HepG2 (cell line): Measurements from ENCODE around the gene TUBB2B. TPM values are rescaled to one million over a fixed set of nuclear protein-coding genes. Genes with fewer than 3 reads are reported as not detected.

Source experiments
- FOXC1 ChIP-seq: sonication (generic); formaldehyde crosslinking; IDR thresholded peaks from 2 replicates; pipeline ENCODE4 v1.8.0; 2022; ENCODE audit warnings: mild to moderate bottlenecking, missing genetic modification reagents, borderline replicate concordance
- HNF4G ChIP-seq, 2 experiments: sonication (generic) in 1 of 2; formaldehyde crosslinking in 1 of 2; IDR thresholded peaks; 2 replicates each; pipeline versions ENCODE4 v1.4.0 to v1.6.1; 2011 to 2020; ENCODE audit warnings: borderline replicate concordance in 2 of 2, low read depth in 2 of 2, mild to moderate bottlenecking in 2 of 2, low read length in 1 of 2, missing genetic modification reagents in 1 of 2, moderate library complexity in 1 of 2
- REST ChIP-seq, 2 experiments: IDR thresholded peaks; 2 replicates each; pipeline ENCODE4 v1.6.1; 2011 to 2012; ENCODE audit warnings: low read length in 2 of 2, borderline replicate concordance in 1 of 2, low read depth in 1 of 2, mild to moderate bottlenecking in 1 of 2, moderate library complexity in 1 of 2
- ZEB1 ChIP-seq: IDR thresholded peaks from 2 replicates; pipeline ENCODE4 v1.6.1; 2012; ENCODE audit warnings: mild to moderate bottlenecking, low read depth, inconsistent platforms; ENCODE audit not compliant: insufficient replicate concordance
- ZMYM2 ChIP-seq: sonication (generic); formaldehyde crosslinking; IDR thresholded peaks from 2 replicates; pipeline ENCODE4 v1.8.0; 2022; ENCODE audit warnings: mild to moderate bottlenecking, missing genetic modification reagents
- ZNF124 ChIP-seq: sonication (generic); formaldehyde crosslinking; IDR thresholded peaks from 2 replicates; pipeline ENCODE4 v1.4.0; 2020; ENCODE audit warnings: missing genetic modification reagents
- ZNF781 ChIP-seq: sonication (generic); formaldehyde crosslinking; IDR thresholded peaks from 2 replicates; pipeline ENCODE4 v1.5.1; 2020; ENCODE audit warnings: borderline replicate concordance, mild to moderate bottlenecking, missing genetic modification reagents; ENCODE audit errors: not compliant biosample characterization
- ZNF841 ChIP-seq: sonication (generic); formaldehyde crosslinking; IDR thresholded peaks from 2 replicates; pipeline ENCODE4 v1.8.1; 2023; ENCODE audit warnings: missing genetic modification reagents, borderline replicate concordance
- ZSCAN9 ChIP-seq: IDR thresholded peaks from 2 replicates; pipeline ENCODE4 v1.6.1; 2016; ENCODE audit warnings: borderline replicate concordance
- polyA plus RNA-seq, 8 experiments: library from polyadenylated mRNA; depleted of rRNA in 3 of 8; stranded (reverse) in 7 of 8; unstranded in 1 of 8; fragments of >200 nt; fragmentation: Illumina TruSeq in 4 of 8; extraction: Trizol in 4 of 8; gene quantifications; 2 replicates each; pipeline versions ENCODE4 v1.2.1 to v1.2.3, GENCODE V29; 2011 to 2016; ENCODE audit warnings: low read depth in 4 of 8, missing spikeins in 1 of 8, mixed read lengths in 1 of 8; ENCODE audit not compliant: insufficient read depth in 1 of 8
- total RNA-seq, 5 experiments: library from RNA; depleted of rRNA; stranded (reverse); fragments of >200 nt; fragmentation: Illumina TruSeq; extraction: Trizol; gene quantifications; 2 replicates each; pipeline ENCODE4 v1.2.3, GENCODE V29; 2016; ENCODE audit warnings: low read depth in 1 of 5
- TF ChIP-seq, protein P1 (sequence below): sonication (generic); formaldehyde crosslinking; IDR thresholded peaks from 2 replicates; pipeline ENCODE4 v1.4.0; 2020; ENCODE audit warnings: missing genetic modification reagents
- TF ChIP-seq, protein P2 (sequence below), 2 experiments: sonication (generic) in 1 of 2; formaldehyde crosslinking in 1 of 2; IDR thresholded peaks; 2 replicates each; pipeline versions ENCODE4 v1.4.0 to v1.6.1; 2018 to 2020; ENCODE audit warnings: missing genetic modification reagents in 2 of 2, borderline replicate concordance in 1 of 2, low read depth in 1 of 2, mild to moderate bottlenecking in 1 of 2, missing biosample characterization in 1 of 2
- TF ChIP-seq, protein P3 (sequence below): IDR thresholded peaks from 2 replicates; pipeline ENCODE4 v1.6.1; 2016; ENCODE audit warnings: low read depth

The TUBB2B gene
- total and polyA plus RNA-seq, 2 of the 13 experiments (the other 11 are each of a cell fraction or from before 2014, with no cell fraction given): 10.3 to 23.6 TPM

GRCh38 chr6:3176562-3177355, 50.7 kb downstream of the TUBB2B start (continued):
- TF ChIP-seq ZMYM2 (CRISPR knock-in tag) (no peak), ZNF841 (CRISPR knock-in tag) (no peak), FOXC1 (CRISPR knock-in tag) (no peak), ZEB1 (no peak), ZSCAN9 (CRISPR knock-in tag) (no peak), ZNF781 (CRISPR knock-in tag) (no peak), REST (IDR thresholded peaks at IDR 0.05; ENCODE audit: borderline replicate concordance in 1 of 2, low read depth in 1 of 2, low read length in 2 of 2) (no peak), HNF4G (IDR thresholded peaks at IDR 0.05; ENCODE audit: borderline replicate concordance, low read depth, low read length) (no peak), HNF4G (CRISPR knock-in tag; IDR thresholded peaks at IDR 0.05; ENCODE audit: borderline replicate concordance, low read depth) (no peak), ZNF124 (CRISPR knock-in tag) (no peak)
- TF ChIP-seq, protein P1, sequence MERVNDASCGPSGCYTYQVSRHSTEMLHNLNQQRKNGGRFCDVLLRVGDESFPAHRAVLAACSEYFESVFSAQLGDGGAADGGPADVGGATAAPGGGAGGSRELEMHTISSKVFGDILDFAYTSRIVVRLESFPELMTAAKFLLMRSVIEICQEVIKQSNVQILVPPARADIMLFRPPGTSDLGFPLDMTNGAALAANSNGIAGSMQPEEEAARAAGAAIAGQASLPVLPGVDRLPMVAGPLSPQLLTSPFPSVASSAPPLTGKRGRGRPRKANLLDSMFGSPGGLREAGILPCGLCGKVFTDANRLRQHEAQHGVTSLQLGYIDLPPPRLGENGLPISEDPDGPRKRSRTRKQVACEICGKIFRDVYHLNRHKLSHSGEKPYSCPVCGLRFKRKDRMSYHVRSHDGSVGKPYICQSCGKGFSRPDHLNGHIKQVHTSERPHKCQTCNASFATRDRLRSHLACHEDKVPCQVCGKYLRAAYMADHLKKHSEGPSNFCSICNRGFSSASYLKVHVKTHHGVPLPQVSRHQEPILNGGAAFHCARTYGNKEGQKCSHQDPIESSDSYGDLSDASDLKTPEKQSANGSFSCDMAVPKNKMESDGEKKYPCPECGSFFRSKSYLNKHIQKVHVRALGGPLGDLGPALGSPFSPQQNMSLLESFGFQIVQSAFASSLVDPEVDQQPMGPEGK: no peak
- TF ChIP-seq, protein P2, sequence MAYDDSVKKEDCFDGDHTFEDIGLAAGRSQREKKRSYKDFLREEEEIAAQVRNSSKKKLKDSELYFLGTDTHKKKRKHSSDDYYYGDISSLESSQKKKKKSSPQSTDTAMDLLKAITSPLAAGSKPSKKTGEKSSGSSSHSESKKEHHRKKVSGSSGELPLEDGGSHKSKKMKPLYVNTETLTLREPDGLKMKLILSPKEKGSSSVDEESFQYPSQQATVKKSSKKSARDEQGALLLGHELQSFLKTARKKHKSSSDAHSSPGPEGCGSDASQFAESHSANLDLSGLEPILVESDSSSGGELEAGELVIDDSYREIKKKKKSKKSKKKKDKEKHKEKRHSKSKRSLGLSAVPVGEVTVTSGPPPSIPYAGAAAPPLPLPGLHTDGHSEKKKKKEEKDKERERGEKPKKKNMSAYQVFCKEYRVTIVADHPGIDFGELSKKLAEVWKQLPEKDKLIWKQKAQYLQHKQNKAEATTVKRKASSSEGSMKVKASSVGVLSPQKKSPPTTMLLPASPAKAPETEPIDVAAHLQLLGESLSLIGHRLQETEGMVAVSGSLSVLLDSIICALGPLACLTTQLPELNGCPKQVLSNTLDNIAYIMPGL (CRISPR knock-in tag; IDR thresholded peaks at IDR 0.05; ENCODE audit: borderline replicate concordance in 1 of 2, low read depth in 1 of 2): no peak
- TF ChIP-seq, protein P3, sequence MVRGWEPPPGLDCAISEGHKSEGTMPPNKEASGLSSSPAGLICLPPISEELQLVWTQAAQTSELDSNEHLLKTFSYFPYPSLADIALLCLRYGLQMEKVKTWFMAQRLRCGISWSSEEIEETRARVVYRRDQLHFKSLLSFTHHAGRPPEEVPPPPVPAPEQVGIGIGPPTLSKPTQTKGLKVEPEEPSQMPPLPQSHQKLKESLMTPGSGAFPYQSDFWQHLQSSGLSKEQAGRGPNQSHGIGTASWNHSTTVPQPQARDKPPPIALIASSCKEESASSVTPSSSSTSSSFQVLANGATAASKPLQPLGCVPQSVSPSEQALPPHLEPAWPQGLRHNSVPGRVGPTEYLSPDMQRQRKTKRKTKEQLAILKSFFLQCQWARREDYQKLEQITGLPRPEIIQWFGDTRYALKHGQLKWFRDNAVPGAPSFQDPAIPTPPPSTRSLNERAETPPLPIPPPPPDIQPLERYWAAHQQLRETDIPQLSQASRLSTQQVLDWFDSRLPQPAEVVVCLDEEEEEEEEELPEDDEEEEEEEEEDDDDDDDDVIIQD (CRISPR knock-in tag): 0 out of 2 replicates have a peak, but pooled peaks have one; percentile 48
